SK-N-SH treated with all-trans-retinoic acid at 6 μM for 48 hours (cell line): Measurements from ENCODE around the gene FAM3D.

ENCODE experiments used
- BACH2 ChIP-seq: fragments of 250-450 bp; sonication (Bioruptor Pico); IDR thresholded peaks from 2 replicates; pipeline ENCODE4 v1.9.0; 2021; ENCODE audit warnings: mild to moderate bottlenecking, borderline replicate concordance
- ESRRG ChIP-seq: fragments of 250-450 bp; sonication (Bioruptor Pico); IDR thresholded peaks from 2 replicates; pipeline ENCODE4 v1.6.1; 2021; ENCODE audit warnings: mild to moderate bottlenecking
- ISL1 ChIP-seq: fragments of 250-450 bp; sonication (Bioruptor Pico); IDR thresholded peaks from 2 replicates; pipeline ENCODE4 v2.1.2; 2022; ENCODE audit warnings: mild to moderate bottlenecking, moderate library complexity
- OSR1 ChIP-seq: fragments of 250-450 bp; sonication (Bioruptor Pico); IDR thresholded peaks from 2 replicates; pipeline ENCODE4 v1.8.0; 2022; ENCODE audit warnings: moderate library complexity, mild to moderate bottlenecking, inconsistent platforms
- PPARA ChIP-seq: fragments of 250-450 bp; sonication (Bioruptor Pico); IDR thresholded peaks from 2 replicates; pipeline ENCODE4 v1.5.0; 2020; ENCODE audit warnings: mild to moderate bottlenecking, borderline replicate concordance
- RARB ChIP-seq: fragments of 250-450 bp; sonication (Bioruptor Pico); IDR thresholded peaks from 2 replicates; pipeline ENCODE4 v1.8.0; 2021; ENCODE audit warnings: mild to moderate bottlenecking, moderate library complexity
- SNAI2 ChIP-seq: fragments of 250-450 bp; sonication (Bioruptor Pico); IDR thresholded peaks from 2 replicates; pipeline ENCODE4 v1.5.0; 2020; ENCODE audit warnings: mild to moderate bottlenecking, moderate library complexity
- TCF4 ChIP-seq: fragments of 250-450 bp; sonication (Bioruptor Pico); IDR thresholded peaks from 2 replicates; pipeline ENCODE4 v1.8.0; 2021; ENCODE audit warnings: mild to moderate bottlenecking, moderate library complexity, borderline replicate concordance
- TOX ChIP-seq: fragments of 250-450 bp; sonication (Bioruptor Pico); IDR thresholded peaks from 2 replicates; pipeline ENCODE4 v1.8.0; 2021; ENCODE audit warnings: mild to moderate bottlenecking, moderate library complexity, borderline replicate concordance
- ZFP3 ChIP-seq: fragments of 250-450 bp; sonication (Bioruptor Pico); IDR thresholded peaks from 2 replicates; pipeline ENCODE4 v1.5.0; 2020; ENCODE audit warnings: mild to moderate bottlenecking, moderate library complexity
- TF ChIP-seq, protein P1 (sequence below): fragments of 250-450 bp; sonication (Bioruptor Pico); IDR thresholded peaks from 2 replicates; pipeline ENCODE4 v1.8.0; 2020; ENCODE audit warnings: mild to moderate bottlenecking, moderate library complexity, borderline replicate concordance
- TF ChIP-seq, protein P2 (sequence below): fragments of 250-450 bp; sonication (Bioruptor Pico); IDR thresholded peaks from 2 replicates; pipeline ENCODE4 v1.5.1; 2021; ENCODE audit warnings: mild to moderate bottlenecking, moderate library complexity

DNA sequence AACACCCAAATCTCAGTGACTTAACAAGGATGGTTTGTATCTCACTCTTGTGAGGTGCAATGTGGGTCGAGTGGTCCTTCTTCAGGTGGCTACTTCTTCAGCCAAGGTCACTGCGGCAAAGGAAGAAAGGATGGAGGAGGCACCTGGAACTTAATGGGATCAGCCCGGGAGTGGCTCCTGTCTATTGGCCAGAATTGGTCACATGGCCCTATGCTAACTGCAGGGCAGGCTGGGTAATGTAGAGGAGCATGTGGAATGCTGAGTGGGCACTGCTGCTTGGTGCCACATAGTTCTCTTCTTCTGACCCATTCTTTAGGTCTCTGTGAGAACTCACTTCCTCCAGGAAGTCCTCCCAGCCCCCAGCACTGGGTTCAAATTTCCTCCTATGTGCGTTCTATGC is 20.3 kb upstream of the FAM3D start:
- TF ChIP-seq ESRRG (CRISPR knock-in tag) (no peak), RARB (CRISPR knock-in tag) (no peak), TOX (CRISPR knock-in tag) (no peak), BACH2 (CRISPR knock-in tag) (no peak), ISL1 (CRISPR knock-in tag) (no peak), ZFP3 (CRISPR knock-in tag) (no peak), SNAI2 (CRISPR knock-in tag) (no peak), PPARA (CRISPR knock-in tag) (no peak), OSR1 (CRISPR knock-in tag) (no peak), TCF4 (CRISPR knock-in tag) (no peak)
- TF ChIP-seq, protein P1, sequence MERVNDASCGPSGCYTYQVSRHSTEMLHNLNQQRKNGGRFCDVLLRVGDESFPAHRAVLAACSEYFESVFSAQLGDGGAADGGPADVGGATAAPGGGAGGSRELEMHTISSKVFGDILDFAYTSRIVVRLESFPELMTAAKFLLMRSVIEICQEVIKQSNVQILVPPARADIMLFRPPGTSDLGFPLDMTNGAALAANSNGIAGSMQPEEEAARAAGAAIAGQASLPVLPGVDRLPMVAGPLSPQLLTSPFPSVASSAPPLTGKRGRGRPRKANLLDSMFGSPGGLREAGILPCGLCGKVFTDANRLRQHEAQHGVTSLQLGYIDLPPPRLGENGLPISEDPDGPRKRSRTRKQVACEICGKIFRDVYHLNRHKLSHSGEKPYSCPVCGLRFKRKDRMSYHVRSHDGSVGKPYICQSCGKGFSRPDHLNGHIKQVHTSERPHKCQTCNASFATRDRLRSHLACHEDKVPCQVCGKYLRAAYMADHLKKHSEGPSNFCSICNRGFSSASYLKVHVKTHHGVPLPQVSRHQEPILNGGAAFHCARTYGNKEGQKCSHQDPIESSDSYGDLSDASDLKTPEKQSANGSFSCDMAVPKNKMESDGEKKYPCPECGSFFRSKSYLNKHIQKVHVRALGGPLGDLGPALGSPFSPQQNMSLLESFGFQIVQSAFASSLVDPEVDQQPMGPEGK (CRISPR knock-in tag) = no peak
- TF ChIP-seq, protein P2, sequence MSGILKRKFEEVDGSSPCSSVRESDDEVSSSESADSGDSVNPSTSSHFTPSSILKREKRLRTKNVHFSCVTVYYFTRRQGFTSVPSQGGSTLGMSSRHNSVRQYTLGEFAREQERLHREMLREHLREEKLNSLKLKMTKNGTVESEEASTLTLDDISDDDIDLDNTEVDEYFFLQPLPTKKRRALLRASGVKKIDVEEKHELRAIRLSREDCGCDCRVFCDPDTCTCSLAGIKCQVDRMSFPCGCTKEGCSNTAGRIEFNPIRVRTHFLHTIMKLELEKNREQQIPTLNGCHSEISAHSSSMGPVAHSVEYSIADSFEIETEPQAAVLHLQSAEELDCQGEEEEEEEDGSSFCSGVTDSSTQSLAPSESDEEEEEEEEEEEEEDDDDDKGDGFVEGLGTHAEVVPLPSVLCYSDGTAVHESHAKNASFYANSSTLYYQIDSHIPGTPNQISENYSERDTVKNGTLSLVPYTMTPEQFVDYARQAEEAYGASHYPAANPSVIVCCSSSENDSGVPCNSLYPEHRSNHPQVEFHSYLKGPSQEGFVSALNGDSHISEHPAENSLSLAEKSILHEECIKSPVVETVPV = no peak
